ENCODE results near the gene ZSCAN9. TPM values are rescaled to one million over a fixed set of nuclear protein-coding genes. Genes with fewer than 3 reads are reported as not detected.

Gene ZSCAN9
- total and polyA plus RNA-seq, 2 of the 8 experiments (the other 6 are each of a cell fraction or from before 2014, with no cell fraction given): 10.8 to 13.6 TPM

- TF ChIP-seq CHD7 (IDR thresholded peaks at IDR 0.05; ENCODE audit: insufficient replicate concordance, low read length): no peak
- TF ChIP-seq KDM5A (IDR thresholded peaks at IDR 0.05; ENCODE audit: low read length): no peak
- peak; percentile 61 for TF ChIP-seq KDM4A (IDR thresholded peaks at IDR 0.05; ENCODE audit: low read depth, low read length, severe bottlenecking)
- no peak for TF ChIP-seq CTBP2 (IDR thresholded peaks at IDR 0.05; ENCODE audit: borderline replicate concordance, insufficient read depth, insufficient read length, low read length)
- no peak; the same call in 1 of the 2 replicates for TF ChIP-seq CREB1 (IDR thresholded peaks at IDR 0.05)
- TF ChIP-seq GABPA (IDR thresholded peaks at IDR 0.05; ENCODE audit: borderline replicate concordance, insufficient read depth, low read length): peak; percentile 64; the same call in 1 of the 2 replicates
- TF ChIP-seq CBX5 (IDR thresholded peaks at IDR 0.05; ENCODE audit: low read depth, low read length): no peak
- TF ChIP-seq FOSL1 (IDR thresholded peaks at IDR 0.05; ENCODE audit: insufficient read depth, low read depth, low read length): no peak
- 0 out of 2 replicates have a peak, but pooled peaks have one; percentile 11 for TF ChIP-seq RXRA (IDR thresholded peaks at IDR 0.05; ENCODE audit: insufficient read depth, low read depth, low read length)
Measured at GRCh38 chr6:28281288-28282064, 56.4 kb downstream of the ZSCAN9 start, which contains the start of gene PGBD1 (continued).

Data from H1 (cell line).